ENCODE results near the gene OST4. TPM values are rescaled to one million over a fixed set of nuclear protein-coding genes. Genes with fewer than 3 reads are reported as not detected.
"Not testable (repeated sequence)": the region's sequence is repeated elsewhere in the genome, so short reads cannot be mapped to it uniquely, and the experiment has no call there.

The OST4 gene
- polyA plus RNA-seq, 1 donor = 228 TPM

DNA sequence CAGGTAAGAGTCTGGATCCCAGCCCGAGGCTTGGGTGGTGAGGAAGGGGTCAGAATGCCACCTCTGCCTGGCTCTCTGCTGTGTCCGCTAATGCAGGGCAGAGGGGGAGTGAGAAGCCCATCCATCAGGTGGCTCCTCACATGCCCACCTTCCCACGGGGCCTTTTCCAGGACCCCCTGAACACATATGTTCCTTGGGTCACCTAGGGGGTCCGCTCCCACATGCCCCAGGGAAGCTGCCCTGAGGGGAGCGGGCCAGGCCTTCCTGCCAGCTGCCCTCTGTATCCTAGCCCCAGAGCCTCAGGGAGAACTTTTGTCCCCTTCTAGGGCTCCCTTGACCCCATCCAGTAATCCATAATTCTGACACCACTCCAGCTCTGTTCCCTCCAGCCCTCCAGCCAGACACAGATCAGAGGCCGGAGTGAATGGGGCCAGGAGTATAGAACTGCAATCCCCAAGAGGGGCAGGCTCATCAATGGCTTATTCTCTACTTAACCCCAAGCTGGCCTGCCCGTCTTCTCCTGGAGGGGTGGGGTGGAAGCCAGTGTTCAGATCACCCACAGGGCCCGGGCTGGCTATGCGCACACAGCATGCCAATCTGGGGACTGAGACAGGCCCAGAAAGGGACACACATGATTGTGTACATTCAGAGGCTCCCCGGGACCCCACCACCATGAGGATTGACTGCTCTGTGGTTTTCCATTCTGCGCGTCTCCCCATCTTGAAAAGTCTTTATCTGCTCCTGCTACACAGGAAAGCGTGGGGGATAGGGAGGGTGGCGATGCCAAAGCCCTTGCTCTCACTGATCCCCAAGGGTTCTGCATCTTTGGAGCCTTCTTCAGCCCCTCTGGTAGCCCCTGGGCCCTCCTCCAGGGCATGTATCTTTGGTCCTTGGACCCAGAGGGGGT is 8.0 kb upstream of the OST4 start:
- no peak for DNase-seq (ENCODE audit: low read depth)

DNA sequence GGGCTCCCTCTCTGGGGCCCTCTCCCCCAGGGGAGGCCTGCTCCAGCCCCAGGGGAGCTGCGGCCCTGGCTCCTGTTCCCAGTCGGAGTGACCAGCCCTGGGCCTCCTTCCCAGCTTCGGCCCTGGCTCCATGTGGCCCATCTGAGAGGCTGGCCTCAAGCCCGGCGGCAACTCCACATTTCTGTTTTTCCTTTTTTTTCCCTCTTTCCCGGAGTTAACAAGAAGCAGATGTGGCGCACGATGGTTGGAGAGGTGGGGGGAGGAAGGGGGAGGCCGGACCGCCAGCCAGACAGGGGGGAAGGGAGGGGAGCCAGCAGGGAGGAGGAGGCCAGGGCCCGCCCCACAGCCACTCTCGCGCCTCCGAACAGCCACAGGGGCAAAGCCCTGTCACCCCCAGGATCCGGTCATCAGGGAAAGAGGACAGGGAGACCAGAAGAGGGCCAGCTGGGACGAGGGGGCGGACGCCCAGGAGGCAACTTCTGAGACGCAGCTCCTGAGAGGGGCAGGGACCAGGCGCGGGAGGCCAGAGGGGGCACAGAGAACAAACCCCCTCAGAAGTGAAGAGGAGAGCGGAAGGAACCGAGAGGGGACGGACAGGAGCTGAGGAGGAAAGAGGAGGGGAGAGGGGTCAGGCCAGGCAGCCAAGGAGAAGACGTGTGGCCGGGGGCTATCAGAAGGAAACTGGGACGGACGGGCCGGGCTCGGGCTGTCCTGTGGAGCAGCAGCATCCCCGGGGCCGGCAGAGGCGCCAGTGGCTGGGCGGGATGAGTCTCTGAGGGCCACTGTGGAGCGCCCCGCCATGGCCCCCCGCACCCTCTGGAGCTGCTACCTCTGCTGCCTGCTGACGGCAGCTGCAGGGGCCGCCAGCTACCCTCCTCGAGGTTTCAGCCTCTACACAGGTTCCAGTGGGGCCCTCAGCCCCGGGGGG is 7.1 kb upstream of the OST4 start, which contains the start of gene EMILIN1:
TSS of gene EMILIN1 (plus strand) at position 349 of the 928 bp plus-strand sequence. CDS start at position 800, 451 bp downstream.
- peak; percentile 90 for DNase-seq (ENCODE audit: low read depth)

DNA sequence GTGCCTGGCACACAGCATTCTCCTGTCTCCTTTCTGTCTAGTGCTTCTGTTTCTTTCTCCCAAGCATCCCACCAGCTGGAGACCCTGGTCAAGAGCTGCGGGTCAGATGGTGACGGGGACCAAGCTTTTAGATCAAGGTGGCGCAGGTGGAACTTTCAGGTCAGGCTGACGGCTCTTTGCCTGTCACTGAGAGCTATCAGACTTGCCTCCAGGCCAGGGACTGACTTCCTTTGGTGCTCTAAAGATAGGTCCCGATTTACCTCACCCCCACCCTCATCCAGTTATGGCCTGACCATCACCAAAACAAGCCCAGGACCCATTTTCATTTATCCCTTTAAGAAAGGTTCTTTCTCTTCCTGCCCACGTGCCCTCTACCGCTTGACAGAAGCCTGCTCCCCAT is 5.8 kb upstream of the OST4 start:
- DNase-seq (ENCODE audit: low read depth) = no peak

DNA sequence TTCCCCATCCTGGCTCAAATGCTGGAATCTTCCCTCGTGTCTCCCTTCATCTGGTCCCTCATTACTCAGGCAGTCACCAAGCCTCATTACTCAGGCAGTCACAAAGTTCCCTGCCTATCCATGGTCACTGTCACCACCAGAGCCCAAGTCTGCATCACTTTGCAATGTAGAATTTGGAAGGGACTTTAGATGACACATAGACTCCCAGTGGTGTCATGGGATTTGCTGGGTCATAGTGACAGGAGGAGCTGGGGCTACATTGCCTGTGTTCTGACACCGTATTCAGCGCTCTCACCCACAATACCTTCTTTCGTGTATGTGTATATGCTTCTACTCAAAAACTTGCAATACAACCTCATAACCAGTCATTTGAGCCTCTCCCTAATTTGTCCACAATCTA is 4.9 kb upstream of the OST4 start:
- DNase-seq (ENCODE audit: low read depth) = no peak

DNA sequence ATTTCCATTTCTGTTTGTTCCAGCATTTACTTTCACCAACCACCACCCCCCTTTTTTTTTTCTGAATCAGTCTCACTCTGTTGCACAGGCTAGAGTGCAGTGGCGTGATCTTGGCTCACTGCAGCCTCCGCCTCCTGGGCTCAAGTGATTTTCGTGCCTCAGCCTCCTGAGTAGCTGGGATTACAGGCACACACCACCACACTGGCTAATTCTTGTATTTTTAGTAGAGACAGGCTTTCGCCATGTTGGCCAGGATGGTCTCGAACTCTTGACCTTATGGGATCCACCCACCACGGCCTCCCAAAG is 4.1 kb upstream of the OST4 start:
- DNase-seq (ENCODE audit: low read depth) = not testable (repeated sequence)

DNA sequence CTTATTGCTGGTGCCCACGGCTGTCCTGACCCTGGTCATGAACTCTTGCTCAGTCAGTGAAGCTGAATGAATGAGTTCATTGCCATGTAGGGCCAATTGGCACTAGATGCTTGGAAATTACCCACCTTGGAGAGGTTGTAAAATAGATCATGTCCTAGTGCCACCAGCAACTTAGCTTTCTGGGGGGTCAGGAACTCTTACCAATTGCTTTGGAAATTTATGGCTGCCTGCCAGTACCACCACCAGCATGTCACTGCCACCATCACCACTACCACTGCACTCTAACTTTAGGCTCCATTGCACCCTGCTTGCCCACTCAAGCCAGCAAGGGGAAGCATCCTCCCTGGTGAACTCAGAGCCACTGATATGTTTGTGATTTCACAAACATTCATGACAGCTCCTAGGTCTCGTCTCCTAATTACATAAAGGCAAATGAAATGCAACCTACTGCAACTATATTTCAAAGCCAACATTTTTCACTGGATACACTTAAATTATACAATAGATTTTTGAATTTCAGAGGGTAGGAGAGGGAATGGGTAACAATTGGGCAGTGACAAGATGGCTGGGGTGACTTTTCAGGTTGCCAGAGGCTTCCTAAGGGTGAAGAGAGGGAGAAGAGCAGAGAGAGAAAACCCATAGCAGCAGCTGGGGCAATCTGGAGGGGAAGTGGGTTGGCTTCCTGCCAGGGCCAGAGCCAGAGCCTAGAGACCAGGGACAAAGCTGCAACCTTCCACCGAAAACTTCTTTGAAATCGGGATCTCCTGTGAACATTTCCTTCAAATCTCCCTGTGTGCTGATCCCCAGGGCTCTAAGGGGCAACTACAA is 3.5 kb upstream of the OST4 start:
- no peak for DNase-seq (ENCODE audit: low read depth)

DNA sequence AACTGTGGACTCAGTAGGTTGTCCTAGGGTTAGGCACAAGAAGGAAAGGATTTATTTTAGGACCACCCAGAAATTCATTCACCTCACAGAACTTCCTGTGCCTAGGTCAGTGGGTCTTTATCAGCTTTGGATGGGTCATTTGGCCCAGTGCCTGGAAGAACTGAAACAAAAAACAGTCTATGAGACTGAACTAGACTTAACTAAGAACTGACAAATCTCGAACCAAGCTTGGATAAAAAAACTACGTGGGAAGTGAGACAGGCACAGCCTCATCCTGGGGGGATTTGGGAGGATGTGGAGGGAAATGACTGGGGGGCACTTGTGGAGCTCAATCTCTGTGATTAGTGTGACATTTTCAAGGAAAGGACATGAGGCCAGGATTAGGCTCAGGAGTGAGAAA is 2.3 kb upstream of the OST4 start:
- DNase-seq (ENCODE audit: low read depth) = no peak

DNA sequence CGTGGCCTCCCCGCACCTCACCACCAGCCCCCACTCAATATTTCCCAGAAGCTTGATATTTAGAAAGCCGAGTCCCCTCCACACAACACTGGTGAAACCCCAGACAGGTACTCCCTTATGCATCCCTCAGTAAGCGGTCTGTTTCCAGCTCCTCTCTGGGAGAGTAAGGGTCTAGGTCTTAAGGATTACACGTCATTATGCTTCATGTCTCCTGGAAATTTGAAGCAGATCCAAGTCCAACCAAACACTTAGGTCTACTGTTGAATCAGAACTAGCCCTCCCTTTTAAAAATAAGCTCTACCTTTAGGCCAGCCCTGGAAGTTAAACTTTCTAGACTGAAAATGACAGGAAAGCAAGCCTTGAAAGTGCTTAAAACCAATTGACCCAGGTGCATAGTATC is 1.5 kb upstream of the OST4 start:
- no peak for DNase-seq (ENCODE audit: low read depth)

DNA sequence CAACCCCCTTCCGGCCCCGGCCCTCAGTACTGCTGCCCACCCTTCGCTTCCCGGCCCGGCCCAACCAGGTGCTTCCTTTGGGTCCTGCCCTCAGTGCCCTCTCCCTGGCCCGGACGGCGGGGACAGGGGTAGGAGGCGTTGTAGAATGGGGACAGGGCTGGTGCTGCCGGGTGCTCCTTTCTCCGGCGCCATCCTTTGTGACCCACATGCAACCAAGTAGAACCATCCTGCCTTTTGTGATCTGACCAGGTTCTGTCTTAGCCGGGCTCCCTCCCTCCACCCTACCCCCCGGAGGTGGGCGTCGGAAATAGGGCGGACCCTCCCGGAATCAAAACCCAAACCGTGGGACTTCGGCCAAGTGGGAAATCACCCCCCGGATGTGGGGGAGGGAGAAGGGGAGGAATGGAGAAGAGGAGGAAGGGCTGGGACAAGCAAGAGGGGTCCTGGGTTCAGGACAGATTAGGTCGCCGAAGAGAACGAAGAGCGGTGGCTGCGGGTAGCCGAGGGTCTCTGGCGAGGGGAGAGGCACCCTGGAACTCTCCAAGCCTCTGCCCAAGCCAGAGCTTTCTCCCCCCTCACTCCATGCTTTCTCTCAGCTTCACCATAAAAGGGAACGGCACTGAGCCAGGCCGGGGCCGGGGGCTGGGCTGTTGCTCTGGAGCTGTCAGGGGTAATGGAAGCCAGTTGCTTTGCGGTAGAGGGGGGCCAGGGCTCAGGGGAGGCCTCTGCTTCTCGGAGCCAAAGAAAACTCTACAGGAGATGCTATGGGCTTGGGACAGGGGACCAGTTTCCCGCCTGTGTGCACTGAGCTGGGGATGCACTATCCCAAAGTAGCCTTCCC is 756 bp upstream of the OST4 start:
- DNase-seq (ENCODE audit: low read depth) = no peak

DNA sequence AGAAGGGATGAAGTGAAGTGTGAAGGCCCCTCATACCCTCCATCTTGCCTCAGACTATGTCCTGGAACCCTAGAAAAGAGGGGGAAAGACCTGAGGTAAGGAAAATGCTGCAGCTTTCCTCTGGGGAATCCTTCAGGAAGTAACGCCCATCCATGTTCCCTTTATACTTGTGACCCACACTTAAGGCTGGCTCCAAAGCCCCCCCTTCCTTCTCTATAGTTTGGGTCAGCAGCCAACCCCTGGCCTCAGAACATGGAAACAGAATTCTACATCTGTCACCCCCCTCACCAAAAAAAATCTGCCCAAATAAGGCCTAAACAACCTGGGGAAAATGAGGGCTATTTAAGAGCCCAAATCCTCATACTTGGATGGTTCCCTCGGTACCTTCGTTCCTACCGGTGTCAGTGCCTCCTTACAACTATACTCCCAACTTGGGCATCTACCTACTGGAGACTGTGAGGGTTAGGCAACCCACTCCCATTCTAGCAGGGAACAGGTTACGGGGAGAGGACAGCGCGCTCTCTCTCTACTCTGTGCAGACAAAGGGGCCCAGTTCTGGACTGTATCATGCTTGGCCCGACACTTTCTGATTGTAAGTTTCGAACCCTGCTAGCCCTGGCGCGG is 689 bp downstream of the OST4 start:
- no peak for DNase-seq (ENCODE audit: low read depth)

DNA sequence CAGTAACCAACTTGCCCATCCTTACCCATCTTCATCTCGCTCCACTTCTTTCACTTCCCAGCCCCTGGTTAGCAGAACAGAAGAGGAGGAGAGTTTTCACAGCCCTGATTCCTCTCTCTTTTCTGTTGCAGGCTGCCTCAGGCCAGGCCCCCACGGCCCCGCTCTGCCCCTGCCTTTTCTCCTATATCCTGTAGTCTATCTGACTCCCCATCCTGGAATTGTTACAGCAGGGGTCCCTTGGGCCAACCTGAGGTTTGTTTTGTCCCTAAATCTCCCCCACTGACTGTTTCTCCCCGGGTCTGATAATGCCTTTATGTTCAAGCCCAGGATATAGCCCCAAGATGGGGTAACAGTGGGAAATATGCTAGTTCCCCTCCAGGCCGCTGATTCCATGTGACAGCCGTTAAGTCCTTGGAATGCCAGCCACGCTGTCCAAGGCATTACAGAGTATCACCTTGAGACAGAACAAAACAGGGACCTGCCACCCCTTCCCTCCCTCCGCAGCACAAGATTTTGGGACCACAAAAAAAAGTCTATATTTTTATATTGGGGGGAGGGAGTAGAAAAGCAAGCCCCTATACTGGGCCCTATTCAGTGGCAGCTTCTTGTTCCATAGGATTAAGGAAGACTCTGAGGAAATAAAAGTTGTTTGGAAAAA is 1.4 kb downstream of the OST4 start:
- DNase-seq (ENCODE audit: low read depth) = no peak

DNA sequence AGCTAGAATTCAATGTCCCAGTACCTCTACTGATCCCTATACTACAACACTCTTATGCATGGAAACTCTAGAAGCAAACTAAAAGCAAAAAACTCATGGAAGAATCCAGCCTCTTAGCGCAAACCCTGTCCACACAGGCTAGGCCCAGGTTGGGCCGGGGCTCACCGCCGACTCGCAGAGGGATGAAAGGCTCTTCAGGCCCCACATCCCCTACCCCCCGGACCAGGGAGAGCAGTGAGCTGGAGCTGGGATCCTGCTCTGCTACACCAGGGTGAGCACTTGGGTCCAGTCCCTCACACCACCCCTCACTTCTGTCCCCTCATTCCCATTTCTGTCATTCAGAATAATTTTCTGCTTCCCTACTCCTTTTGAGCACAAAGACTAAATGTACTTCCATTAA is 2.0 kb downstream of the OST4 start:
- no peak for DNase-seq (ENCODE audit: low read depth)

DNA sequence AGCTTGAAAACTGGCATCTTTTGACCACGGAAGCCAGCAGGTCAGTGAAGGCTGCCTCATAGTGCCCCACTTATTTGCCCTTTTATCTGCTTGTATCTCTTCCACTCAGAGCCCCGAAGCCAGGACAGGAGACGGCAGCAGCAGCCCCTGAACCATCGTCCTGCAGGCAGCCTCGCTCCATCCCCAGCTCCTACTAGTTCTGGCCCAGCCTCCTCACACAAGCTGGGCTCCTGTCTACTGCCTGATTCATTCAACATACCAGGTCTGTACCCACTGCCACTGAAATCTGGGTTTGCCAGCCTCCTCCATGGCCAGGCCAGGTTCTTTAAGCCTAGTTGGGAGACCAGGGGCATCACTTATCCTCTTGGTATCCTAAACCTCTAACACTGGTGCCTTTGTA is 4.1 kb downstream of the OST4 start:
- no peak for DNase-seq (ENCODE audit: low read depth)

DNA sequence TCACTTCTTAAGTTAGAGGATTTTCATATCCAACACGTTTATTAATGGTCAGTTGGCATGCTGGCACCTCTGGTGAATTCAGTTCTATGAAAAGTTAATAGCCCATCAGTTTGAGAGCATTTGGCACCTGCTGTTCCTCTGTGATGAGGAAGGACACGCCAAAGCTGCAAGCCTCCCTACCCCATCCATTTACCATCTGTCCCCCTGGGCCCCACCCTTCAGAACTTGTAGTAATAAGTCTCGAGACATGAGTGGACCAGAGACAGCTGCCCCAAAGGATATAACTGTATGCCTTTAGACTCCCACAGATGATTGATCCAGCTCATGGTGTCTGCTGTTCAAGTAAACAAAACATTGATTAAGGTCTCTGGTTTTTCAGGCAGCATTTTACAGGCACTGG is 6.3 kb downstream of the OST4 start:
- no peak for DNase-seq (ENCODE audit: low read depth)

DNA sequence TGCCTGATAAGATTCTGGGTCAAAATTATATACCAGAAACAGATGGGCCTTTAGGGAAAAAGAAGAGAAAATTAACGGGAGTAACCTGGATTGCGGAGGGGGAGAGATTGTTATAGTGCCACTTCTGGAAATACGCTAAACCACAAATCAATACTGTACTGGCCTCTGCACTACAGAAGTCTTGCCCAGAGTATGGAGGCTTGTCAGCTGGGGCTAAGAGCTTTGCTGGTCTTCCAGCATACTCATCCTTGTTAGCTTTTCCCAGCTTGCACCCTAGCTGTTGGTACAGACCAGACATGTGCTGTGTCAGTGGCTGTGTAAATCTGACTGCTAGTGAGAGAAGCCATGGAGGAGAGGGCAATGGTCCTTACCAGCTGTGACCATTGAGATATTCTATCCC is 11.1 kb downstream of the OST4 start:
- DNase-seq (ENCODE audit: low read depth) = no peak

DNA sequence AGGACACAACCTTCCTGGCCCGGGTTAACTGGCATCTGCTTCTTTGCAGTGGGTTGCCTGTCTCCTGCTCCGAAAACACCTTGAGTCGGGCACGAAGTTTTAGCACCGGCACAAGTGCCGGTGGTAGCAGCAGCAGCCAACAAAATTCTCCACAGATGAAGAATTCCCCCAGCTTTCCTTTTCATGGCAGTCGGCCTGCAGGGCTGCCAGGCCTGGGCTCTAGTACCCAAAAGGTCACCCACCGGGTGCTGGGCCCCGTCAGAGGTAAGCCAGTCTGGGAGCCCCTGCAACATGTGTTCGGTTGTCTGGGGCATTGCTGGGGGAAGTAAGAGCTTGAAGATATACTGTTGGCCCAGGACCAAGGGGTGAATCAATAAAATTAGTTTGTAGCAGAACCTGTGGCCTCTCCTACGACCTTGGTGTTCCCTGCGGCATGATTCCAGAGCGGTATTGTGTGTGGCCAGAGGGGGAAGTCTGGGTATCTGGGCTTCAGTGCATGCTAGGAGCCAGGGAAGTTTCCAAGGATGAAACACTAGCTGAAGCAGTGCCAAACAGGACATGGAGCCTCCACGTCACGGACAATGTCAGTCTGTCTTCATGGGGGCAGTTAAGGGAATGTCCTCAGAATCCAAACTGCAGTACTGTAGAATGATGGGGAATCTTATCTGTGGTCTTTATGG is 12.2 kb downstream of the OST4 start:
- DNase-seq (ENCODE audit: low read depth) = no peak

DNA sequence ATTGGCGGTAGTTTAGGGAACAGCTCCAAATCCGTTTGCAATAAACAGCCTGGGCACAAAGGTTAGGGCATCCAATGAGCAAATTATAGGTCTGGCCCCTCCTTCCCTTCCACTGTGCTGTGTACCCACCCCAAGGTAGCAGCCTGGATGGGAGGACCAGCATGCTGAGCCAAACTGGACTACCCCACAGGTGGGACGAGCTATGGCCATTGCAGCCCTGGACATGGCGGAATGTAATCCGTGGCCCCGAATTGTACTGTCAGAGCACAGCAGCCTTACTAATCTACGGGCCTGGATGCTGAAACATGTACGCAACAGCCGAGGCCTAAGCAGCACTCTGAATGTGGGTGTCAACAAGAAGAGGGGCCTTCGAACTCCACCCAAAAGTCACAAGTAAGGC is 13.2 kb downstream of the OST4 start:
- DNase-seq (ENCODE audit: low read depth) = no peak

DNA sequence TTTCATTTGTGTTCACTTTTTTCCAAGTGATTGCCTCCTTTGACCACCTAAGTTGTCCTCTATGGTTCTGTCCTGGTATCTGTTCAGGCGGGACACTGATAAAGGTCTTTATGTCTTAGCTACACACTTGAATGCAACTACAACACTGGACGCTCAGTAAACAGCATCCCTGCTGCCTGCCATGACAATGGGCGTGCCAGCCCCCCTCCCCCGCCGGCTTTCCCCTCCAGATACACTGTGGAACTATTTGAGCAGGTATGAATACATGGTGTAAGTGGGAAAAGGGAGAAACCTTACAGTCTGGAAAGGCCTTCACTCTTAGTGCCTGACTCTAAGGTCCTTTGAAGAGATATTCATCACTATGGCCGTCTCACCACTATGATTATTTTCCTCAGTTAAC is 14.3 kb downstream of the OST4 start:
- DNase-seq (ENCODE audit: low read depth) = no peak

DNA sequence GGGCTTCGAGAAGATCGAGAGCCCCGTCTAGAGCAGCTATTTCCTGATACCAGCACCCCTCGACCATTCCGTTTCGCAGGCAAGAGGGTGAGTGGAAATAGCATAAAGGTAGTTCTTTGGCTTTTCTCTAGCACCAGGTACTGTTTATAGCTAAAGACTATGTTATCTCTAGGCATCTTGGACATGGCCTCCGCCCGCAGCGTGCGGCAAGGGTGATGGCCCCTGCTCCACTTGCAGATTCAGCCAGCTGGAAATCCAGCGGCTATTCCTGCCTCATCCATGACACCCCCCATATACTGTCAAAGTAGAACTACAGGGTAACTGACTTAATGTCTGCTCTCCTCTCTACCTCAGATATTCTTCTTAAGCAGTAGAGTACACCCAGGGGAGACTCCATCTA is 16.7 kb downstream of the OST4 start:
- no peak for DNase-seq (ENCODE audit: low read depth)

Measured in forelimb muscle (tissue), 1 donor.